K562 (cell line): ENCODE results near the gene OTOP3. TPM values are rescaled to one million over a fixed set of nuclear protein-coding genes. Genes with fewer than 3 reads are reported as not detected.

Experiments used
- ATAC-seq: fragments of 200-7000 bp; cut with Tn5 transposase; 3 replicates; pipeline ENCODE4 v1.9.1; 2020; ENCODE audit warnings: moderate library complexity
- BruUV-seq: library from RNA; stranded (reverse); fragments of 400-500 nt; replicated peaks from 2 replicates; lab custom pipeline; 2021; lab: Mats Ljungman, UMichigan
- CTCF ChIA-PET: fragments of 300-600 bp; formaldehyde crosslinking; extraction: SDS; loops from one replicate; lab custom pipeline; 2021; ENCODE audit warnings: low intra/inter-chr PET ratio; lab: Yijun Ruan, JAX
- POLR2A ChIA-PET: fragments of 300-600, 350-650 bp; sonication (Branson Sonifier 250); formaldehyde crosslinking; extraction: SDS; loops from one replicate; lab custom pipeline; 2021; ENCODE audit warnings: antibody characterized with exemption, inconsistent platforms; lab: Yijun Ruan, JAX
- DNase-seq, 4 experiments: peaks; one replicate each; pipeline versions ENCODE4 v3.0.0 to v3.0.0-alpha.2; 2011 to 2018; ENCODE audit warnings: low spot score in 3 of 4, mixed read lengths in 3 of 4; ENCODE audit errors: extremely low read depth in 1 of 4
- FAIRE-seq: peaks from 2 replicates; lab custom pipeline; 2011; peaks lifted over from hg19 to GRCh38; lab: Jason Lieb, UNC
- H2AFZ ChIP-seq: 2 replicates; pipeline ENCODE4 v1.6.0; 2011; ENCODE audit warnings: low read depth, low read length, control low read depth, inconsistent platforms
- H3K27ac ChIP-seq: fragments of 200-600 bp; 3 replicates; pipeline ENCODE4 v1.8.0; 2011; ENCODE audit warnings: low read depth, mild to moderate bottlenecking, control low read depth, inconsistent platforms, low read length, moderate library complexity, mixed read lengths; ENCODE audit errors: extremely low read depth
- H3K27me3 ChIP-seq, 2 experiments: fragments of 300-600 bp in 1 of 2; 2 replicates in 1 of 2; 3 replicates in 1 of 2; pipeline versions ENCODE4 v1.6.0 to v1.8.0; 2011; ENCODE audit warnings: inconsistent platforms in 2 of 2, low read length in 2 of 2, mild to moderate bottlenecking in 1 of 2, mixed read lengths in 1 of 2, moderate library complexity in 1 of 2; ENCODE audit not compliant: control insufficient read depth in 2 of 2, insufficient read depth in 2 of 2
- H3K36me3 ChIP-seq: fragments of 300-600 bp; 3 replicates; pipeline ENCODE4 v1.8.0; 2011; ENCODE audit warnings: mild to moderate bottlenecking, low read length, inconsistent platforms; ENCODE audit not compliant: control insufficient read depth, insufficient read depth
- H3K4me1 ChIP-seq, 2 experiments: fragments of 200-600 bp in 1 of 2; replicated peaks in 1 of 2; 2 replicates in 1 of 2; 3 replicates in 1 of 2; pipeline versions ENCODE4 v1.5.1 to v1.8.0; 2011; ENCODE audit warnings: inconsistent platforms in 2 of 2, low read length in 2 of 2, mild to moderate bottlenecking in 1 of 2, mixed read lengths in 1 of 2, moderate library complexity in 1 of 2; ENCODE audit not compliant: control insufficient read depth in 2 of 2, insufficient read depth in 2 of 2
- H3K4me2 ChIP-seq: 2 replicates; pipeline ENCODE4 v1.6.1; 2011; ENCODE audit warnings: low read length, control low read depth, inconsistent platforms, mixed read lengths; ENCODE audit not compliant: insufficient read depth
- H3K4me3 ChIP-seq: fragments of 200-600 bp; sonication (generic), shearing (Covaris generic); 2 replicates; pipeline ENCODE4 v1.5.1; 2016; ENCODE audit warnings: control low read depth, inconsistent platforms
- H3K79me2 ChIP-seq: fragments of 200-600 bp; 3 replicates; pipeline ENCODE4 v1.8.0; 2011; ENCODE audit warnings: low read length, inconsistent platforms; ENCODE audit not compliant: control insufficient read depth, insufficient read depth
- H3K9ac ChIP-seq, 2 experiments: 2 replicates each; pipeline versions ENCODE4 v1.6.0 to v1.6.1; 2011; ENCODE audit warnings: low read depth in 2 of 2, low read length in 2 of 2, control low read depth in 1 of 2, inconsistent platforms in 1 of 2, mild to moderate bottlenecking in 1 of 2, mixed read lengths in 1 of 2; ENCODE audit not compliant: insufficient read depth in 1 of 2
- H3K9me1 ChIP-seq: one replicate; pipeline ENCODE4 v1.6.0; 2011; ENCODE audit warnings: inconsistent platforms, mild to moderate bottlenecking, low read length, moderate library complexity; ENCODE audit not compliant: control insufficient read depth, insufficient read depth
- H3K9me3 ChIP-seq: replicated peaks from 2 replicates; pipeline ENCODE4 v1.5.1; 2011; ENCODE audit warnings: low read depth, low read length, inconsistent platforms; ENCODE audit not compliant: control insufficient read depth, insufficient read depth
- H4K20me1 ChIP-seq: replicated peaks from 2 replicates; pipeline ENCODE4 v1.6.1; 2011; ENCODE audit warnings: low read length, inconsistent platforms, mixed read lengths; ENCODE audit not compliant: control insufficient read depth, insufficient read depth
- GMEB1 ChIP-seq: fragments of 250-450 bp; sonication (Bioruptor Pico); IDR thresholded peaks from 2 replicates; pipeline ENCODE4 v1.4.0; 2020; ENCODE audit warnings: mild to moderate bottlenecking
- KAT8 ChIP-seq: fragments of 450-650 bp; IDR thresholded peaks from 2 replicates; pipeline ENCODE4 v1.6.1; 2016; ENCODE audit warnings: low read depth, mild to moderate bottlenecking
- NFIX ChIP-seq: fragments of 250-450 bp; sonication (Bioruptor Pico); IDR thresholded peaks from 2 replicates; pipeline ENCODE4 v1.4.0; 2020; ENCODE audit warnings: low read depth, mild to moderate bottlenecking, moderate library complexity
- SIX5 ChIP-seq, 2 experiments: IDR thresholded peaks; 2 replicates each; pipeline ENCODE4 v1.6.1; 2011; ENCODE audit warnings: low read length in 2 of 2, borderline replicate concordance in 1 of 2, low read depth in 1 of 2, mild to moderate bottlenecking in 1 of 2, moderate library complexity in 1 of 2; ENCODE audit not compliant: insufficient read depth in 1 of 2
- SPI1 ChIP-seq: IDR thresholded peaks from 2 replicates; pipeline ENCODE4 v1.6.1; 2011; ENCODE audit warnings: low read depth, low read length, control low read depth, borderline replicate concordance
- TBP ChIP-seq: optimal IDR thresholded peaks from 2 replicates; pipeline ENCODE3; 2011; ENCODE audit warnings: low read depth, low read length, improper control_type of control experiment
- TCFL5 ChIP-seq: fragments of 250-450 bp; sonication (Bioruptor Pico); conservative IDR thresholded peaks from 2 replicates; pipeline ENCODE4 v1.6.1; 2021; ENCODE audit warnings: mild to moderate bottlenecking, moderate library complexity, matching md5 sums
- YBX1 ChIP-seq: fragments of 450-650 bp; IDR thresholded peaks from 2 replicates; pipeline ENCODE4 v1.7.1; 2016; ENCODE audit warnings: mild to moderate bottlenecking
- ZNF395 ChIP-seq: fragments of 200-800 bp; sonication (Bioruptor generic); IDR thresholded peaks from 2 replicates; pipeline ENCODE4 v1.6.1; 2017; ENCODE audit warnings: missing genetic modification characterization, missing compliant biosample characterization
- WGBS: fragments of 100-300 bp; shearing (Covaris generic); methylation state at CpG from one replicate; pipeline ENCODE4 v1.1.6; 2016; ENCODE audit warnings: low coverage, mixed read lengths; ENCODE audit not compliant: insufficient coverage; ENCODE audit errors: missing lambda C conversion rate; 5-methylcytosine and 5-hydroxymethylcytosine counted together
- in situ Hi-C: fragments of 300-500 bp; cut with MboI; formaldehyde crosslinking; loops from 4 replicates; pipeline ENCODE4 v1.15.0; 2018; ENCODE audit warnings: inconsistent platforms, mixed read lengths
- intact Hi-C: fragments of 100-400 bp; cut with micrococcal nuclease; formaldehyde crosslinking; loops from 2 replicates; pipeline ENCODE4 v1.14.2; 2022
- polyA plus RNA-seq, 8 experiments: library from polyadenylated mRNA; depleted of rRNA in 4 of 8; stranded (reverse) in 5 of 8; unstranded in 3 of 8; fragments of >200 nt; fragmentation: Nextera tagmentation in 2 of 8; fragmentation: Illumina TruSeq in 1 of 8; extraction: Ambion mirVana in 2 of 8; extraction: Trizol in 1 of 8; gene quantifications; 2 replicates each; pipeline versions ENCODE4 v1.2.1 to v1.2.3, GENCODE V29; 2011 to 2014; ENCODE audit warnings: inconsistent platforms in 1 of 8, missing spikeins in 1 of 8
- total RNA-seq, 7 experiments: library from RNA; depleted of rRNA in 6 of 7; stranded (reverse); fragments of >200 nt in 6 of 7; fragmentation: Illumina TruSeq in 2 of 7; extraction: Trizol in 2 of 7; gene quantifications; 2 replicates each; pipeline versions ENCODE4 v1.2.1 to v1.2.3, GENCODE V29; 2011 to 2021; ENCODE audit warnings: low replicate concordance in 1 of 7

OTOP3 gene
- total and polyA plus RNA-seq, 9 of the 15 experiments (the other 6 are each of a cell fraction or from before 2014, with no cell fraction given) = not detected

GRCh38 chr17:74977802-74978201, 42.1 kb downstream of the OTOP3 start (continued):
- TF ChIP-seq GMEB1 (CRISPR knock-in tag) = no peak
- no peak for TF ChIP-seq TBP
- TF ChIP-seq YBX1 = no peak
- no peak for TF ChIP-seq NFIX (CRISPR knock-in tag)

GRCh38 chr17:74978240-74978639, 42.5 kb downstream of the OTOP3 start:
- in situ Hi-C loops = no loop called here
- Histone ChIP-seq H3K4me1 (peaks cover 18 to 38% of the 10 kb centered on the region in 2 experiments), H3K4me3 (no peak overlapping the region), H3K9me1 (no peaks in the 10 kb centered on the region), H3K36me3 (no peaks in the 10 kb centered on the region), H3K27ac (no peak overlapping the region), H2AFZ (no peak overlapping the region), H3K9me3 (no peaks in the 10 kb centered on the region), H3K79me2 (0 out of 3 replicates have a peak, but pooled peaks cover 3% of the 10 kb centered on the region), H3K4me2 (no peak overlapping the region), H3K27me3 (no peaks in the 10 kb centered on the region), H3K9ac (no peak overlapping the region; a peak in 1 of 4 replicates), H4K20me1 (no peaks in the 10 kb centered on the region)
- TF ChIP-seq TCFL5 (CRISPR knock-in tag) (no peak), SPI1 (peak; percentile 57), ZNF395 (CRISPR knock-in tag) (no peak), SIX5 (IDR thresholded peaks at IDR 0.05; ENCODE audit: borderline replicate concordance in 1 of 2, insufficient read depth in 1 of 2, low read depth in 1 of 2, low read length in 2 of 2) (no peak), KAT8 (no peak)
- intact Hi-C loops = no loop called here
- DNase-seq (no peak), ATAC-seq (no peak), FAIRE-seq (no peak)
- ChIA-PET POLR2A (interaction anchor here (0.6 kb wide), 1 partner anchor 1293 kb away, joined by 4 read pairs; no protein-coding TSS in a partner anchor), CTCF (no interaction called here)
- no TSS peak for BruUV-seq
- WGBS = 64% methylated on average over 3 of the region's 3 CpGs
